Smooth muscle cell (in vitro differentiated cells): Measurements from ENCODE around the gene ZNF444. TPM values are rescaled to one million over a fixed set of nuclear protein-coding genes. Genes with fewer than 3 reads are reported as not detected.

Source experiments
- DNase-seq: peaks from one replicate; lab custom pipeline; 2025; ENCODE audit not compliant: unreplicated experiment; lab: John Stamatoyannopoulos, UW
- H2AFZ ChIP-seq: fragments of 200-600 bp; sonication (generic); 2 replicates; pipeline ENCODE4 v1.6.0; 2016; ENCODE audit warnings: antibody characterized with exemption, low read depth, mild to moderate bottlenecking
- H3F3A ChIP-seq: fragments of 200-600 bp; sonication (generic); 2 replicates; pipeline ENCODE4 v1.6.0; 2017; ENCODE audit warnings: antibody characterized with exemption, low read depth
- H3K27ac ChIP-seq: fragments of 200-600 bp; sonication (generic); 2 replicates; pipeline ENCODE4 v1.5.1; 2016; ENCODE audit warnings: low read depth, mild to moderate bottlenecking
- H3K27me3 ChIP-seq: fragments of 200-600 bp; sonication (generic); 2 replicates; pipeline ENCODE4 v1.6.1; 2016; ENCODE audit warnings: low read depth, mild to moderate bottlenecking
- H3K36me3 ChIP-seq: fragments of 200-600 bp; sonication (generic); 2 replicates; pipeline ENCODE4 v1.5.1; 2016; ENCODE audit warnings: low read depth
- H3K4me1 ChIP-seq: fragments of 200-600 bp; sonication (generic); 2 replicates; pipeline ENCODE4 v1.5.1; 2016; ENCODE audit warnings: low read depth
- H3K4me2 ChIP-seq: fragments of 200-600 bp; sonication (generic); 2 replicates; pipeline ENCODE4 v1.6.0; 2016; ENCODE audit warnings: mild to moderate bottlenecking
- H3K4me3 ChIP-seq: fragments of 200-600 bp; sonication (generic); 2 replicates; pipeline ENCODE4 v1.5.1; 2016; ENCODE audit warnings: mild to moderate bottlenecking
- H3K79me2 ChIP-seq: fragments of 200-600 bp; sonication (generic); 2 replicates; pipeline ENCODE4 v1.6.0; 2016; ENCODE audit warnings: low read depth, mild to moderate bottlenecking
- H3K9ac ChIP-seq: fragments of 200-600 bp; sonication (generic); 2 replicates; pipeline ENCODE4 v1.6.0; 2016; ENCODE audit warnings: low read depth
- H3K9me3 ChIP-seq: fragments of 200-600 bp; sonication (generic); replicated peaks from 2 replicates; pipeline ENCODE4 v1.5.1; 2016; ENCODE audit warnings: low read depth
- H4K20me1 ChIP-seq: fragments of 200-600 bp; sonication (generic); 2 replicates; pipeline ENCODE4 v1.6.0; 2016; ENCODE audit warnings: low read depth
- WGBS: methylation state at CpG from one replicate; pipeline ENCODE4 v1.1.7; 2016; ENCODE audit warnings: low lambda C conversion rate; 5-methylcytosine and 5-hydroxymethylcytosine counted together
- polyA plus RNA-seq: library from polyadenylated mRNA; unstranded; fragments of >200 nt; fragmentation: Nextera tagmentation; extraction: Ambion mirVana; gene quantifications from 2 replicates; pipeline ENCODE4 v1.2.1, GENCODE V29; 2016
- total RNA-seq: library from RNA; depleted of rRNA; stranded (reverse); fragments of >200 nt; gene quantifications from 2 replicates; pipeline ENCODE4 v1.2.3, GENCODE V29; 2014
- TF ChIP-seq, protein P1 (sequence below): fragments of 200-600 bp; sonication (generic); IDR thresholded peaks from 2 replicates; pipeline ENCODE4 v1.5.1; 2017; ENCODE audit warnings: borderline replicate concordance, mild to moderate bottlenecking, antibody characterized with exemption; ENCODE audit not compliant: insufficient read depth, poor library complexity, severe bottlenecking

Gene ZNF444
- total and polyA plus RNA-seq, 2 experiments from 2014 or later, result 20.0 to 40.6 TPM

DNA sequence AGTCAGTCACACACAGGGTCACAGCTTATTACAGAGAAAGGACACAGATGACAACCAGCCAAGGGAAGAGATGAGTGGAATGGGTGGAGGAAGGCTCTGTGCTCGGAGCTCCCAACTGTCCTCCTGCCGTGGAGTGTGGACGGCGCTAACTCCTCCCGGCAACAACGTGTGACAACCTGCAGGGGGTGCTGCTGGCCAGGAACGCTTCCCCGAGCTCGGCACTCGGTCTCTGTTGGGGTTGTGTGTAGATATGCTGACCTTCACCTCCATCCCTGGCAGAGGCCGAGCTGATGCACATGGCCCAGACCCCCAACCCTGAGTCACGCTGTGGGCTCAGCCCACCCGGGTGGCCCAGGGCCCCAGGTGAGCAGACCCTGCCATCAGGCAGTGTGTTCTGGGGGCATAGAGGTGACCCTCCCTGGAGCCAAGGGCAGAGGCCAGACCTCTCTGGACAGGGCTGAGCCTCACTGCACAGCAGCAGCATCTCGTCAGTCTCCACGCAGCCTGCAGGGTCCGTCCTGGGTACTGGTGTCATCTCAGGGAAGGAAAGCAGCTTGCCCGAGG, 14.1 kb downstream of the ZNF444 start:
- 77% methylated on average over 17 of the region's 17 CpGs for WGBS

DNA sequence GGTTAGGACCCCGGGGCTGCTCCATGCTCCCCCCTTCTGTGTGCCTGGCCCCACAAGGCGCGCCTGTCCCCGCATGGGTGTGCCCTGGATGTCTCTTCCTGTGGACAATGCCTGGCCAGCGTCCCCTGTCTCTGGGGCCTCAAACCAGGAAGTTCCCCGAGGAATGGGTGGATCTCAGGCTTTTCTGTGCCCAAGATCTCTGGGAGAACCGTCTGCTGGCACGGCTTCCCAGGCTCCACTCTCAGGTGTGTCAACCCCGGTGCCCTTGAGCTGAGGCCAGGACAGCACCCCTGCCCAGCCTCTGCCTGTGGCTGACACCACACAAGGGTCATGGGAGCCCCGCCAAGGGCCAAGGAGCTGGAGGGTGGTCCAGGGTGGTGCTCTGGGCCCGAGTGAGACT, 15.7 kb downstream of the ZNF444 start:
- Histone ChIP-seq H3K9me3 (no peaks in the 10 kb centered on the region), H3K27ac (no peak overlapping the region), H3K36me3 (no peaks in the 10 kb centered on the region), H3K9ac (no peak overlapping the region), H2AFZ (no peak overlapping the region), H3F3A (no peaks in the 10 kb centered on the region), H3K79me2 (no peaks in the 10 kb centered on the region), H3K4me1 (no peaks in the 10 kb centered on the region), H4K20me1 (peaks cover 34% of the 10 kb centered on the region), H3K4me3 (no peak overlapping the region), H3K27me3 (no peaks in the 10 kb centered on the region), H3K4me2 (no peak overlapping the region)
- no peak for DNase-seq
- WGBS, result 95% methylated on average over 11 of the region's 11 CpGs
- TF ChIP-seq, protein P1, sequence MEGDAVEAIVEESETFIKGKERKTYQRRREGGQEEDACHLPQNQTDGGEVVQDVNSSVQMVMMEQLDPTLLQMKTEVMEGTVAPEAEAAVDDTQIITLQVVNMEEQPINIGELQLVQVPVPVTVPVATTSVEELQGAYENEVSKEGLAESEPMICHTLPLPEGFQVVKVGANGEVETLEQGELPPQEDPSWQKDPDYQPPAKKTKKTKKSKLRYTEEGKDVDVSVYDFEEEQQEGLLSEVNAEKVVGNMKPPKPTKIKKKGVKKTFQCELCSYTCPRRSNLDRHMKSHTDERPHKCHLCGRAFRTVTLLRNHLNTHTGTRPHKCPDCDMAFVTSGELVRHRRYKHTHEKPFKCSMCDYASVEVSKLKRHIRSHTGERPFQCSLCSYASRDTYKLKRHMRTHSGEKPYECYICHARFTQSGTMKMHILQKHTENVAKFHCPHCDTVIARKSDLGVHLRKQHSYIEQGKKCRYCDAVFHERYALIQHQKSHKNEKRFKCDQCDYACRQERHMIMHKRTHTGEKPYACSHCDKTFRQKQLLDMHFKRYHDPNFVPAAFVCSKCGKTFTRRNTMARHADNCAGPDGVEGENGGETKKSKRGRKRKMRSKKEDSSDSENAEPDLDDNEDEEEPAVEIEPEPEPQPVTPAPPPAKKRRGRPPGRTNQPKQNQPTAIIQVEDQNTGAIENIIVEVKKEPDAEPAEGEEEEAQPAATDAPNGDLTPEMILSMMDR, result no peak

More for the DNA sequence above, 14.1 kb downstream of the ZNF444 start:
- Histone ChIP-seq H3K4me2 (no peak overlapping the region), H4K20me1 (peaks cover 42% of the 10 kb centered on the region), H3K36me3 (no peaks in the 10 kb centered on the region), H2AFZ (no peak overlapping the region), H3K9me3 (no peaks in the 10 kb centered on the region), H3K27ac (no peak overlapping the region), H3F3A (no peaks in the 10 kb centered on the region), H3K4me3 (no peak overlapping the region), H3K9ac (no peak overlapping the region), H3K4me1 (no peaks in the 10 kb centered on the region), H3K27me3 (no peaks in the 10 kb centered on the region), H3K79me2 (peaks cover 4% of the 10 kb centered on the region)
- TF ChIP-seq, protein P1, result peak; percentile 24
- DNase-seq, result no peak

DNA sequence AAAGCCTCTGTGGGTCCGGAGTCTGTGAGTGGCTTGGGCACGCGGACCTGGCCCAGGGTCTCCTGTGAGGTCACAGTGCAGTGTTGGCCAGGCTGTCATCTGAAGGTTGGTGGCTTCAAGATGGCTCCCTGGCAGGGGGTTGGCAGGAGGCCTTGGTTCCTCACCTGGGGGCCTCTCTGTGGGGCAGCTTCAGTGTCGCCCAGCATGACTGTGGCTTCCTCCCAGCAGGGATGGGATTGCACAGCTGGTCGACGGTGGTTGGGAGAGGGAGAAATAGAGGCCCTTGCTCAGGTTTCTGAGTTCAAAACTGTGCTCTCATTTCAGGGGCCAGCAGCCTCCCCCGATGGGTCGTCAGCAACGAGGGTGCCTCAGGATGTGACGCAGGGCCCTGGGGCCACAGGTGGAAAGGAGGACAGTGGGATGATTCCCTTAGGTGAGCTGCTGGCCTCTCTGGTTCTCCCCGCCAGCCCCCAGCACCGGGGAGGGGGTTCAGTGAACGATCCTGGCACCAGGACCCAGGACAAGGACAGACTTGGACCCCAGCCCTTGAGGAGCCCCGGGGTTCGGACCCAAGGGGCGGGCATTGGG, 17.2 kb downstream of the ZNF444 start:
- Histone ChIP-seq H3K79me2 (no peaks in the 10 kb centered on the region), H4K20me1 (peaks cover 19% of the 10 kb centered on the region), H3K4me1 (no peaks in the 10 kb centered on the region), H3F3A (no peaks in the 10 kb centered on the region), H3K4me3 (no peak overlapping the region), H3K36me3 (no peaks in the 10 kb centered on the region), H3K4me2 (no peak overlapping the region), H3K9ac (no peak overlapping the region), H3K27me3 (no peaks in the 10 kb centered on the region), H3K27ac (no peak overlapping the region), H2AFZ (no peak overlapping the region), H3K9me3 (no peaks in the 10 kb centered on the region)
- DNase-seq, result no peak
- 97% methylated on average over 13 of the region's 16 CpGs for WGBS
- TF ChIP-seq, protein P1, result no peak
